Muscle of leg (tissue), 11 donors: ENCODE data around the gene KIAA0232. TPM values are rescaled to one million over a fixed set of nuclear protein-coding genes. Genes with fewer than 3 reads are reported as not detected.
A peak's percentile ranks its signal among the peaks of the same experiment; 100 is the strongest.

Source experiments
- DNase-seq: peaks from one replicate; pipeline ENCODE4 v3.0.0; 2013
- H3K27ac ChIP-seq: one replicate; pipeline ENCODE4 v1.5.1; 2013; ENCODE audit warnings: mild to moderate bottlenecking, low read length, control low read depth
- H3K27me3 ChIP-seq: one replicate; pipeline ENCODE4 v1.6.1; 2013; ENCODE audit warnings: low read length; ENCODE audit not compliant: control insufficient read depth, insufficient read depth
- H3K36me3 ChIP-seq: one replicate; pipeline ENCODE4 v1.6.1; 2013; ENCODE audit warnings: low read length; ENCODE audit not compliant: control insufficient read depth, insufficient read depth
- H3K4me1 ChIP-seq: one replicate; pipeline ENCODE4 v1.6.1; 2013; ENCODE audit warnings: low read length; ENCODE audit not compliant: control insufficient read depth, insufficient read depth
- H3K4me3 ChIP-seq: one replicate; pipeline ENCODE4 v1.5.1; 2013; ENCODE audit warnings: low read length, control low read depth
- H3K9me3 ChIP-seq: replicated peaks from 2 replicates; pipeline ENCODE4 v1.6.1; 2013; ENCODE audit warnings: low read depth, low read length; ENCODE audit not compliant: control insufficient read depth
- WGBS: methylation state at CpG from one replicate; pipeline ENCODE4 v1.1.5; 2013; ENCODE audit warnings: missing lambda C conversion rate; ENCODE audit not compliant: insufficient coverage; 5-methylcytosine and 5-hydroxymethylcytosine counted together
- polyA plus RNA-seq, 8 donors: library from polyadenylated mRNA; unstranded; fragments of 120-200 nt; gene quantifications; one replicate each; pipeline versions ENCODE4 v1.2.1 to v1.2.3, GENCODE V29; 2013; ENCODE audit warnings: inconsistent platforms in 1 of 8, low replicate concordance in 1 of 8; ENCODE audit not compliant: insufficient read length in 8 of 8, insufficient read depth in 1 of 8
- total RNA-seq: library from RNA; stranded (reverse); fragments of 120-200 nt; gene quantifications from one replicate; pipeline ENCODE4 v1.2.4, GENCODE V29; 2013

Gene KIAA0232
- total and polyA plus RNA-seq, 9 donors, result 12.3 to 23.3 (median 20.4) TPM

DNA sequence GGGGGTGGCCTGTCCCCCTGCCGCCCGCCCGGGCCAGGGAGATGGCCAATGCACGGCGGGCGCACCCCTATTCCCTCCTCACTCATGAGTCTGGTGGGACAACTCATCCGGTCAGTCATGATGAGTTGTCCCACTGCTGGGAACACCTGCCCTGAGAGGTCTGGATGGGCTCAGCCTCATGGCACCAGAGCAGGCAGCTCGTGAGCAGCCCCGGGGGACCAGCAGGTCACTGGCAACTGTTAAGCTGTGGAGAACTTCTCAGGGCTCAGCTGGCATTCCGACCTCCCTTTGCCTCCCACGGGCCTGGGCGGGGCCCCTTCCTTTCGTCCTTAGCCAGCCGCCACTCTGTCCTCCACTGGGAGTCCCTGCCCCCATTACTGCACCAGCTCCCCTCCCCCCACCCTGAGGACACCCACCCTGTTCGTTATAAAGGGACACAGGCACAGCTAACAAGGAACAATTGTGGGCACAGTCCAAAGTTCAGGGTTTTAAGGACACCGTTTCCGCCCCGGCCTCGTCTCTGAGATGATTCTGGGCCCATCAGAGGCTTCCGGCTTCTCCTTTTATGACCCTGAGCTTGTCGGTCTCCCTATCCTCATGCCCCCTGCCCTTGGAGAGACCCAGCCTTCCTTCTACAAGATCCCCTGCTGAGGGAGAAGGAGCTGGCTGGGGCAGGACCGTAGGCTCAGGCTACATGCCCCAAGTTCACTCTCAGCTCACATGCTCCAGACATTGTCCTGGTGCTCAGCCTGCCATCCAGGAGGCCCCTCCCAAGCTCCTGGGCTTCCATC is 14.6 kb upstream of the KIAA0232 start:
- 59% methylated on average over 14 of the region's 22 CpGs for WGBS
- Histone ChIP-seq H3K4me1 (peaks cover 32% of the 10 kb centered on the region), H3K27ac (no peak overlapping the region), H3K9me3 (no peaks in the 10 kb centered on the region), H3K27me3 (peaks cover 3% of the 10 kb centered on the region), H3K4me3 (no peak overlapping the region), H3K36me3 (no peaks in the 10 kb centered on the region)
- DNase-seq, result no peak

DNA sequence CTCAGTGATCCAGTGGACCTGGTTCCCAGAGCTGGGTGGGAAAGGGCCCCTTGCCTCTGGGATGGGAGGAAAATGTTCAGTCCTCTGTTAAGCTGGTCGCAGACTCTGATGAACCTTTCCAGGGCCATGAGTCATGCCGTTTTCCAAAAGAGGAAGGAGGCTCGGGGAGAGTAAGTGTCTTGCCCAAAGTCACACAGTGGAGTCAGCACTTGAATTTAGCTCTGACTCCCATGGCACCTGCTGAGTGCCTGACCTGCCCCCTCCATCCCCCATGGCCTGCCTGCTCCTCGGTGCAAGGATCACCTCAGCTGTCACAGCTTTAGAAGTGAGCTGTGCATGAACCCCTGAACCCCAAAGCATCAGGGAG is 14.0 kb upstream of the KIAA0232 start:
- peaks cover 2% of the 10 kb centered on the region for H3K27me3 ChIP-seq
- H3K36me3 ChIP-seq, result no peaks in the 10 kb centered on the region
- H3K27ac ChIP-seq, result no peak overlapping the region
- no peaks in the 10 kb centered on the region for H3K9me3 ChIP-seq
- no peak overlapping the region for H3K4me3 ChIP-seq
- WGBS, result 36% methylated on average over 3 of the region's 4 CpGs
- no peak for DNase-seq
- peaks cover 37% of the 10 kb centered on the region for H3K4me1 ChIP-seq

DNA sequence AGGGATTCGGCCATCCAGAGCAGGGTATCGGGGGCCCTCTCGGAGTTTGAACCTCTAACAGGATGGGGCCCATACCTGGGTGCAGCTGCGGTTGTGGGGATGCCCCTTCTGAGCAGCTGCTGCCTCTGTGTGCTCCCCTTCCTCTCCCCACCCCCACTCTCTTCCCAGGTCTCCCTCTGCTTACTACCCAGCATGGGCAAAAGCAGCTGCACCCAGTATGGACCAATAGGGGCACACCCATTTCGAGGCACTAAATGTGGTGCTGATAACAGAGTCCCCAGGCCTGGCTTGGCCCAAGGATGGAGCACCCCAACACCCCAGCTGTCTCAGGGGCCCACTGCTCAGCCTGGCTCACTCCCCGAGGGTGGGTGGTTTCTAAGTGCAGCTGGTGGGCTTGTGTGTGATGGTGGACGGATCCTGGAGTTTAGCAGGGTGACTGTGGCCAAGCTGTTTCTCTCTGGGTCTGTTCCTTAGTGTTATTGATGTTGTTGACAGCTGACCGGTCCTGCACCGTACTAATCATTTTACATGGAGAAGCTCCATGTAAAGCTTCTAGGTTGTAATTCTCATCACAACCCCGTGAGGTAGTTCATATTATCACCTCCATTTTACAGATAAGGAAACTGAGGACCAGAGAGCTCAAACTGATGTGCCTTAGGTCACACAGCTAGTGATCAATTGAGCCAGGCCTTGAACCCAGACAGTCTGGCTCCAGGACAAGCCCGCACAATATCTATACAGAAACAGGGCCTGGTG is 13.1 kb upstream of the KIAA0232 start:
- H3K27ac ChIP-seq, result no peak overlapping the region
- peaks cover 37% of the 10 kb centered on the region for H3K4me1 ChIP-seq
- H3K4me3 ChIP-seq, result no peak overlapping the region

DNA sequence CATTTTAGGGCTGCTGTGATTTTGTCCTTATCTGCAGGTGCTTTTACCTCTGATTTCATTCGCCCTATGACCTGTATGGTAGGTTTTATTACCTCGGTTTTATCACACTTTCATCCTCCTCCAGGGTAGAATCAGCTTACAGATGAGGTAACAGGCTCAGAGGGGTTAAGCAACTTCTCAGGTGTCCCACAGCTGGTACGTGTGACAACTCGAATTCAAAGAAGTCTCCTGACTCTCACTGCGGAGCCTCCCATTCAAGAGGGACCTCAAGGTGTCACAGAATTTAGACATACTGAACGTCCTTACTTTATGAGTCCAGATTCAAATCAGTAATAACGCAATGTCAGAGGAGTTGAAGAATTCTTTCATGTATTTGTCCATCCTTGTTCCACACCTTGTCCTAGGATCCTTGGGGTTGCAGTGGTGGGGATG is 12.5 kb upstream of the KIAA0232 start:
- H3K27me3 ChIP-seq, result no peaks in the 10 kb centered on the region
- no peak for DNase-seq
- H3K36me3 ChIP-seq, result no peaks in the 10 kb centered on the region
- no peaks in the 10 kb centered on the region for H3K9me3 ChIP-seq
- no peak overlapping the region for H3K4me3 ChIP-seq
- peaks cover 37% of the 10 kb centered on the region for H3K4me1 ChIP-seq
- no peak overlapping the region for H3K27ac ChIP-seq
- WGBS, result no CpG with 5 or more reads among the region's 7 CpGs

More for the DNA sequence above, 13.1 kb upstream of the KIAA0232 start:
- H3K27me3 ChIP-seq, result no peaks in the 10 kb centered on the region
- no peaks in the 10 kb centered on the region for H3K9me3 ChIP-seq
- WGBS, result 83% methylated on average over 6 of the region's 11 CpGs
- no peak for DNase-seq
- no peaks in the 10 kb centered on the region for H3K36me3 ChIP-seq

DNA sequence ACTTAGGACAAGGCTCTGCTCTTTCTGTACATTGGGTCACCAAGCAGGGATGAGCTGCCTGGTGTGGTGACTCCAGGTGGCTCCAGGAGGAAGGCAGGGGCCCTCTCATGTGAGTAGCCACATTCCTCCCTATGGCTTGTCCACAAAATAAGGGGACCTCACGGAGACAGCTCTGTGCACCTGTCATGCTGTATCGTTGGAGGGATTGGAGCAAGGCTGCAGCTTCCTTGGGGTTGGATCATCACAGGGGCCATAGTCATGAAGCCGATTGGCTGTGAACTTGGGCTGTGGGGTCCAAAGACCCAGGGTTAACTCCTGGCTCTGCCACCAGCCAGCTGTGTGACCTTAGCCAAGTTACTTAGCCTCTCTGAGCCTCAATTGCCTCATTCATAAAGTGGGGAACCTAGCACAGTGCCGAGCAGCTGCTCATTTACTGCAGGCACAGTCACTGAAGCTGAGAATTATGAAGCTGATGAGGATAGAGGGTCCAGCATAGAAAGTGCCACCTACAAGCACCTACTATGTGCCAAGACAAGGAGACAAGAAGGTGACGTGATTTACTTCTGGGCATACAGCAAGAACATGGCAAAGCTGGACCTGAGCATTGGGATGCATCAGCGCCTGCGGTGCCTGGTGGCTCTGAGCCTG is 11.8 kb upstream of the KIAA0232 start:
- H3K27ac ChIP-seq, result no peak overlapping the region
- 93% methylated on average over 6 of the region's 7 CpGs for WGBS
- H3K9me3 ChIP-seq, result no peaks in the 10 kb centered on the region
- no peaks in the 10 kb centered on the region for H3K36me3 ChIP-seq
- no peak overlapping the region for H3K4me3 ChIP-seq
- peaks cover 2% of the 10 kb centered on the region for H3K27me3 ChIP-seq
- no peak for DNase-seq
- peaks cover 37% of the 10 kb centered on the region for H3K4me1 ChIP-seq

DNA sequence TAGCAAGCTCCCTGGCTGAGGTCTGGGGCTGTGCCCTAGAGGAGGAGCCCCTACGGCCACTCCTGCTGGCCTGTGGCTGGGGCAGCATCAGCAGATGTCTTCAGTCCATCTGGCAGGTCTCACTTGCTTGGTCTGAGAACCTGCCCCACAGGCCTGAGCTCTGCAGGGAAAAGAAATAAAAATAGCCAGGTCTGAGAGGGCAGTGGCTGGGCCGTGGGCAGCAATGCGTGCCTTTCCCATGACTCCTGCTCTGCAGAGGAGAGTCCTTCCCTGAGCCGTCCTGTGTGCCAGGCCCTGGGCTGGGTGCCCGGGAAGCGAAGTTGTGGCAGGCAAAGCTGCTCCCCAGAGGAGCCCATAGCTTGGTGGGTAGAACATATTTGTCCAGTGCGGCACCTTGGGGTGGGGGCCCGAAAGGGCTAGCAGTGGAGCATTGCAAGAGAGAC is 11.3 kb upstream of the KIAA0232 start:
- DNase-seq, result no peak
- WGBS, result 76% methylated on average over 8 of the region's 8 CpGs
- H3K4me1 ChIP-seq, result peaks cover 37% of the 10 kb centered on the region
- no peaks in the 10 kb centered on the region for H3K9me3 ChIP-seq
- no peak overlapping the region for H3K4me3 ChIP-seq
- peaks cover 2% of the 10 kb centered on the region for H3K27me3 ChIP-seq
- H3K36me3 ChIP-seq, result no peaks in the 10 kb centered on the region
- H3K27ac ChIP-seq, result no peak overlapping the region

DNA sequence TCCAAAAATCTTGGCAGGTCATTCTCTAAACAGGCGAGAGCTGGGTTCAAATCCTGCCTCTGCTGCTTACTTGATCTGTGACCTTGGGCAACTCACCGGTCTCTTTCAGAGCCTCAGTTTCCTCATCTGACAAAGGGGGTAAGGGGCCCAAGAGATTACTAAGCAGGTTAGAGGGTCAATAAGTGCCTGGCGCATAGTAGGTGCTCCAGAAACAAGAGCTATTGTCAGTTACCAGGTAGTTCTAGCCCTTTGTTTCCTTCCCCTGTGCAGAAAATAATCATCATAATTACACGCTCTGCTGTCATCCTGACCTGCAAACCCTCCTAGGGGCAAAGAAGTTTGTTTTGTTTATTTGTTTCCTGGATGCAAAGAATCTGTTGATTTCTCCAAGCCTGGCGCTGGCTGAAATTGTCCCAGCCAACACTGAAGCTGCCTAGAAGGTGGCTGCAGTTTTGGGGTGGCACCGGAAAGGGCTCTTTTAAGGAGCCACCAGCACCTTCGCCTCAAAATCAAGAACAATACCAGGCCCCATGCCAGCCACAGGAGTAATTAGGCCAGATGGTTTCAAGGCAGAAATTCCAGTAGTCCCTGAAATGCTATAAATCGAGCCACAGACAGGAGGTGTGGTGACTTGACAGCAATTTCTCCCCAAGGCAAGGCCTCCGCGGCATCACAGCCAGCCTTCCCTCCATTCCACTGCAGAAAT is 10.2 kb upstream of the KIAA0232 start:
- H3K4me1 ChIP-seq, result peaks cover 36% of the 10 kb centered on the region
- H3K27me3 ChIP-seq, result peaks cover 6% of the 10 kb centered on the region
- peak; percentile 69 for DNase-seq
- 61% methylated on average over 6 of the region's 10 CpGs for WGBS
- no peaks in the 10 kb centered on the region for H3K36me3 ChIP-seq
- H3K9me3 ChIP-seq, result no peaks in the 10 kb centered on the region
- H3K4me3 ChIP-seq, result no peak overlapping the region
- H3K27ac ChIP-seq, result peak overlapping the region; percentile 25

DNA sequence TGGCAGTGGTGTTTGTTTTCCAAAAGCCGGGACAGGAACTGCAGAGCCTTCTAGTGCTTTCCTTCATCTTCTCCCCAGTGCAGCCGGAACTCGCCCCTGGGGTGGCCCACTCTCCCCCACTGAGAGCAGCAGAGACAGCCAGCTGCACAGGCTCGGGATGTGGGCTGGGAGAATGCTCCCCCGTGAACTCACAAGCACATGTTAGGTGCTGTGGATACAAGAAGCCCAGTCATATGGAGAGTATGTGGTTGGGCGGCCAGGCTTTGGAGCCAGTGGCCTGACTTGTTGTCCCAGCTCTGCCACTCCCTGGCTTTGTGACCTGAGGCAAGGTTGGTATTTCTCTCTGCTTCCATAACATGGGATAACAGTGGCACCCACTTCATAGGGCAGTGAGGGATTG is 9.4 kb upstream of the KIAA0232 start:
- Histone ChIP-seq H3K36me3 (no peaks in the 10 kb centered on the region), H3K4me3 (no peak overlapping the region), H3K4me1 (peaks cover 30% of the 10 kb centered on the region), H3K9me3 (no peaks in the 10 kb centered on the region), H3K27ac (peak overlapping the region; percentile 25), H3K27me3 (peaks cover 6% of the 10 kb centered on the region)
- 60% methylated on average over 1 of the region's 6 CpGs for WGBS
- DNase-seq, result no peak

DNA sequence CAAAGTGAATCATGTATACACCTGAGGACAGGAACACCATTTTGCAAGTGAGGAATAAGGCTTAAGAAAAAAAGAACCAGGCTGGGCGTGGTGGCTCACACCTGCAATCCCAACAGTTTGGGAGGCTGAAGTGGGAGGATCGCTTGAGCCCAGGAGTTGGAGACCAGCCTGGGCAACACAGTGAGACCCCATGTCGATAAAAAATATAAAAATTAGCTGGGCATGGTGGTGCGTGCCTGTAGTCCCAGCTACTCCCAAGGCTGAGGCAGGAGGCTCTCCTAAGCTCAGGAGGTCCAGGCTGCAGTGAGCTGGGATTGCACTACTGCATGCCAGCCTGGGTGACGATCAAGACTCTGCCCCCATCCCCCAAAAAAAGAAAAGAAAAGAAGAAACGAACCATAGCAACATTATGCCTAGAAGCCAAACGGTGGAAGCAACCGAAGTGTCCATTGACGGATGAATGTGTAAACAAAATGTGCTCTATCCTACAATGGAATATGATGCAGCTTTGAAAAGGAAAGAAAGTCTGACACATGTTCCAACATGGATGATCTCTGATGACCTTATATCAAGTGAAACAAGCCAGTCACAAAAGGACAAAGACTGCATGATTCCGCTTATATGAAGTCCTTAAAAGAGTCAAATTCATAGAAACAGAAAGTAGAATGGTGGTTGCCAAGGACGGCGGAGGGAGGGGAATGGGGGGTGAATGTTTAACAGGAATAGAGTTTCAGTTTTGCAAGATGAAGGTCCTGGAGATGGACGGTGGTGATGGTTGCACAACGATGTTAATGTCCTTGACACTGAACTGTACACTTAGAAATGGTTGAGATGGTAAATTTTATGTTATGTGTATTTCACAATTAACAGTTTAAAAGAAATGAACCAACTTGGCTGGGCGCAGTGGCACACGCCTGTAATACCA is 8.6 kb upstream of the KIAA0232 start:
- 86% methylated on average over 6 of the region's 16 CpGs for WGBS
- DNase-seq, result no peak
- Histone ChIP-seq H3K4me3 (no peak overlapping the region), H3K36me3 (no peaks in the 10 kb centered on the region), H3K9me3 (no peaks in the 10 kb centered on the region), H3K27me3 (peaks cover 6% of the 10 kb centered on the region), H3K27ac (no peak overlapping the region), H3K4me1 (peaks cover 25% of the 10 kb centered on the region)
